Central memory CD8-positive, alpha-beta T cell (primary cell): ENCODE measurements around the gene COMP.

Source experiments
- ATAC-seq: fragments of 150-1000 bp; cut with Tn5 transposase; replicated peaks from 2 replicates; pipeline ENCODE4 v1.10.0; 2022; ENCODE audit warnings: mild to moderate bottlenecking, moderate FRiP score, moderate number of reproducible peaks; ENCODE audit not compliant: poor library complexity, severe bottlenecking; ENCODE audit errors: extremely low read depth
- DNase-seq, 2 donors: peaks; one replicate each; pipeline ENCODE4 v3.0.0; 2021; ENCODE audit warnings: low spot score in 2 of 2
- H3K27ac Mint-ChIP-seq: one replicate; pipeline ENCODE4 v1.8.0; 2022; ENCODE audit warnings: low read depth, mild to moderate bottlenecking, moderate library complexity, mixed read lengths
- H3K27me3 Mint-ChIP-seq: one replicate; pipeline ENCODE4 v1.8.0; 2022; ENCODE audit warnings: mixed read lengths
- H3K36me3 Mint-ChIP-seq: one replicate; pipeline ENCODE4 v1.8.0; 2022; ENCODE audit warnings: mild to moderate bottlenecking, moderate library complexity, mixed read lengths; ENCODE audit not compliant: insufficient read depth
- H3K4me1 Mint-ChIP-seq: one replicate; pipeline ENCODE4 v1.8.0; 2022; ENCODE audit warnings: mixed read lengths
- H3K4me3 Mint-ChIP-seq: one replicate; pipeline ENCODE4 v1.8.0; 2022; ENCODE audit warnings: mild to moderate bottlenecking, moderate library complexity, mixed read lengths
- H3K9me3 Mint-ChIP-seq: one replicate; pipeline ENCODE4 v1.8.0; 2022; ENCODE audit warnings: mixed read lengths

The COMP gene

GRCh38 chr19:18768997-18769891 lies 21.9 kb downstream of the COMP start:
- Mint-ChIP-seq H3K36me3 (no peaks in the 10 kb centered on the region), H3K27ac (no peak overlapping the region), H3K27me3 (no peaks in the 10 kb centered on the region), H3K4me1 (no peaks in the 10 kb centered on the region), H3K9me3 (no peaks in the 10 kb centered on the region), H3K4me3 (no peak overlapping the region)
- DNase-seq (no peak), ATAC-seq (no peak)

- ATAC-seq (no peak), DNase-seq (no peak)
- H3K9me3 Mint-ChIP-seq: no peaks in the 10 kb centered on the region
Observed at GRCh38 chr19:18768046-18768771, 22.9 kb downstream of the COMP start.

GRCh38 chr19:18765224-18765623 lies 25.9 kb downstream of the COMP start:
- ATAC-seq (no peak), DNase-seq (no peak)
- Mint-ChIP-seq H3K27me3 (no peaks in the 10 kb centered on the region), H3K4me3 (no peak overlapping the region), H3K4me1 (no peaks in the 10 kb centered on the region), H3K9me3 (no peaks in the 10 kb centered on the region), H3K27ac (no peak overlapping the region), H3K36me3 (peaks cover 2% of the 10 kb centered on the region)

More at GRCh38 chr19:18768046-18768771, 22.9 kb downstream of the COMP start:
- H3K36me3 Mint-ChIP-seq: peaks cover 2% of the 10 kb centered on the region
- no peaks in the 10 kb centered on the region for H3K4me1 Mint-ChIP-seq
- H3K4me3 Mint-ChIP-seq: no peak overlapping the region
- H3K27me3 Mint-ChIP-seq: no peaks in the 10 kb centered on the region
- H3K27ac Mint-ChIP-seq: no peak overlapping the region

GRCh38 chr19:18764591-18765051 lies 26.5 kb downstream of the COMP start:
- H3K9me3 Mint-ChIP-seq: no peaks in the 10 kb centered on the region
- H3K27me3 Mint-ChIP-seq: no peaks in the 10 kb centered on the region
- no peak overlapping the region for H3K27ac Mint-ChIP-seq
- DNase-seq (no peak), ATAC-seq (no peak)
- no peaks in the 10 kb centered on the region for H3K4me1 Mint-ChIP-seq
- H3K36me3 Mint-ChIP-seq: peaks cover 2% of the 10 kb centered on the region
- no peak overlapping the region for H3K4me3 Mint-ChIP-seq

GRCh38 chr19:18763674-18764590 lies 27.2 kb downstream of the COMP start:
- no peaks in the 10 kb centered on the region for H3K9me3 Mint-ChIP-seq

GRCh38 chr19:18762125-18763023 lies 28.7 kb downstream of the COMP start:
- Mint-ChIP-seq H3K4me3 (no peak overlapping the region), H3K27me3 (no peaks in the 10 kb centered on the region), H3K9me3 (no peaks in the 10 kb centered on the region), H3K27ac (no peak overlapping the region), H3K36me3 (peaks cover 2% of the 10 kb centered on the region), H3K4me1 (no peaks in the 10 kb centered on the region)
- ATAC-seq (no peak), DNase-seq (no peak)

More at GRCh38 chr19:18763674-18764590, 27.2 kb downstream of the COMP start:
- ATAC-seq (no peak), DNase-seq (no peak)
- Mint-ChIP-seq H3K27ac (no peak overlapping the region), H3K27me3 (no peaks in the 10 kb centered on the region), H3K4me1 (no peaks in the 10 kb centered on the region), H3K4me3 (no peak overlapping the region), H3K36me3 (peaks cover 2% of the 10 kb centered on the region)

- ATAC-seq (no peak), DNase-seq (no peak)
- Mint-ChIP-seq H3K4me1 (no peaks in the 10 kb centered on the region), H3K4me3 (no peak overlapping the region), H3K9me3 (no peaks in the 10 kb centered on the region), H3K27ac (no peak overlapping the region), H3K27me3 (no peaks in the 10 kb centered on the region), H3K36me3 (peaks cover 2% of the 10 kb centered on the region)
Observed at GRCh38 chr19:18761531-18762110, 29.5 kb downstream of the COMP start.

- no peaks in the 10 kb centered on the region for H3K27me3 Mint-ChIP-seq
- DNase-seq (no peak), ATAC-seq (no peak)
- H3K4me3 Mint-ChIP-seq: no peak overlapping the region
- H3K36me3 Mint-ChIP-seq: peaks cover 6% of the 10 kb centered on the region
- H3K9me3 Mint-ChIP-seq: no peaks in the 10 kb centered on the region
- no peaks in the 10 kb centered on the region for H3K4me1 Mint-ChIP-seq
- no peak overlapping the region for H3K27ac Mint-ChIP-seq
Observed at GRCh38 chr19:18760440-18761383, 30.4 kb downstream of the COMP start.

GRCh38 chr19:18759995-18760426 lies 31.1 kb downstream of the COMP start:
- Mint-ChIP-seq H3K27me3 (no peaks in the 10 kb centered on the region), H3K36me3 (peaks cover 6% of the 10 kb centered on the region), H3K27ac (no peak overlapping the region), H3K4me3 (no peak overlapping the region), H3K9me3 (no peaks in the 10 kb centered on the region), H3K4me1 (no peaks in the 10 kb centered on the region)
- ATAC-seq (no peak), DNase-seq (no peak)

GRCh38 chr19:18759304-18759994 lies 31.7 kb downstream of the COMP start:
- Mint-ChIP-seq H3K27me3 (no peaks in the 10 kb centered on the region), H3K27ac (no peak overlapping the region), H3K4me1 (no peaks in the 10 kb centered on the region), H3K36me3 (peaks cover 9% of the 10 kb centered on the region), H3K4me3 (no peak overlapping the region), H3K9me3 (no peaks in the 10 kb centered on the region)
- ATAC-seq (no peak), DNase-seq (no peak)
